Activated CD4-positive, alpha-beta T cell treated with anti-CD3 and anti-CD28 coated beads for 48 hours (primary cell): Measurements from ENCODE around the gene RRAS2.
"Not testable (repeated sequence)": the region's sequence is repeated elsewhere in the genome, so short reads cannot be mapped to it uniquely, and the experiment has no call there.

ENCODE experiments used
- DNase-seq: peaks from one replicate; pipeline ENCODE4 v3.0.0-alpha.2; 2020

Gene RRAS2

DNA sequence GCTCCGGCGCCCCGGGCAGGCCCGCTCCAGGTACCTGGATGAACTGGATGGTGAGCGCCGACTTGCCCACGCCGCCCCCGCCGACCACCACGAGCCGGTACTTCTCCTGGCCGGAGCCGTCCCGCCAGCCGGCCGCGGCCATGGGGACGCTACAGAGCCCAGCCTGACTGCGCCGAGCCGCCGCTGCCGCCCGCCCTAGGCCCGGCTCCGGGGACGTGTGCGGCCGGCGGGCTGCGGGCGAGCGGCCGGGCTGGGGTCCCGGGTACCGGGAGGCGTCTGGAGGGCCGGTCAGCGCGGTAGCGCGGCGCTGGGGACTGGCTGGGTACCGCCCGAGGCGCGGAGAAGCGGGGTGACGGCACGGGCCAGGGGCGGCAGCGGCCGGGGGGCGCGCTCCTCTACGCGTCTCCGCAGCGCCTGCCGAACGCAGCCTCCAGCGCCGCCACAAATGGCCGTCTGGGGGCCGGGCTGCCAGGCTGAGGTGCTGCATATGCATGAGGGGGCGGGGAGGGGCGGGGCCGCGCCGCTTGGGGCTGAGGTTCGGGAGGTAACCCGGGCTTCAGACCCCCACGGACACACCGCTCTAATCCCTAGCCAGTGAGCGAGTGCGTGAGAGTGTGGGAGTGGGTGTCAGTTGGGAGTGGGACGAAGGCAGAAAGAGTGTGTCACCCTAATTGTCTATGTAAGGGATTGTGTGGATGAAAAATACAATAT lies at the start of gene RRAS2:
RRAS2 (minus strand) TSS at position 455 of the 711 bp plus-strand sequence; CDS start at position 142, 313 bp downstream.
- peak; percentile 83 for DNase-seq

DNA sequence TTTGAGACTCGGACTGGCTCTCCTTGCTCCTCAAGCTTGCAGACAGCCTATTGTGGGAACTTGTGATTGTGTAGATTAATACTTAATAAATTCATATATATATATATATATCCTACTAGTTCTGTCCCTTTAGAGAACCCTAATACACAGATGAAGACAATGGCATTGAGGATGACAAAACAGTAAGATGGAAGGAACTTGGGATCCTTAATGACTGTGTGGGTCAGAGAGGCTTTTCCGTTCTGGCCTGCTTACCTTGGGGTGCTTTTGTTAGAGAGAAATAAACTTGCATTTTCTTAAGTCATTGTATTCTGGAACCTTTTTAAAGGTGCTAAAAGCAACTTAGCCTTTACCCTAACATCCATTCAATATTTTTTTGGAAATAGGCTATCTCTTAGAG lies 49.6 kb upstream of the RRAS2 start:
- no peak for DNase-seq

DNA sequence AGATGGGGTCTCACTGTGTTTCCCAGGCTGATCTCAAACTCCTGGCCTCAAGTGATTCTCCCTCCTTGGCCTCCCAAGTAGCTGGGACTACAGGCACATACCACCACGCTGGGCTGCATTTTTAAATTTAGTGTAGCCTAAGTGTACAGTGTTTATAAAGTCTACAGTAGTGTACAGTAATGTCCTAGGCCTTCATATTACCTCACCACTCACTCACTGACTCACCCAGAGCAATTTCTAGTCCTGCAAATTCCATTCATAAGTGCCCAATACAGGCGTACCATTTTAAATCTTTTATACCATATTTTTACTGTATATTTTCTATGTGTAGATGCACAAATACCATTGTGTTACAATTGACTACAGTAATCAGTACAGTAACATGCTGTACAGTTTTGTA lies 47.1 kb upstream of the RRAS2 start:
- DNase-seq: not testable (repeated sequence)

DNA sequence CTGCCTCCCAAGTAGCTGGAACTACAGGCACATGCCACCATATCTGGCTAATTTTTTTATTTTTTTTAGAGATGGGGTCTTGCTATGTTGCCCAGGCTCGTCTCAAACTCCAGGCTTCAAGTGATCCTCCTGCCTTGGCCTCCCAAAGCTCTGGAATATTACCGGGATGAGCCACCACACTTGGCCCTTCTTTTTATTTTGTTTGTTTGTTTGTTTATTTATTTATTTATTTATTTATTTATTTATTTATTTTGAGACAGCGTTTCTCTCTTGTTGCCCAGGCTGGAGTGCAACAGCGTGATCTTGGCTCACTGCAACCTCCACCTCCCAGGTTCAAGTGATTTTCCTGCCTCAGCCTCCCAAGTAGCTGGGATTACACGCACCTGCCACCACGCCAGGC lies 44.5 kb upstream of the RRAS2 start:
- not testable (repeated sequence) for DNase-seq

DNA sequence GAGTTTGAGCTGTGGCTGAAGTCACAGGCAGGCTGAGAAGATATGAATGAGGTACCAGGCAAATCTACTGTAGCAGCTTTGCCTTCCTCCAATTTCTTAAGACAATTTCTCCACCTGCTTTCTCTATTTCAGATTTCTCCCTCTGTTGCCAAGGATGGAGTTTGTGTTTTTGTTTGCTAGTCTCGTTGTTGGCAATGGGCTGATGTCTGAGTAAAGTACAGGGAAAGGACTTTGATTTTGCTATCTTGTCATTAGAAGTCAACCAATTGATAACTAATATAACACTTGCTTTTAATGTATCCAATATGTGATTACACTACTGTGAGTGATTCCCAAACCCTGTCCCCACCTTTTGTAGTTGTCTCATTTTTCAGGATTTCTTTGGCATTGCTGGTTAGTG lies 40.1 kb upstream of the RRAS2 start:
- DNase-seq: no peak

DNA sequence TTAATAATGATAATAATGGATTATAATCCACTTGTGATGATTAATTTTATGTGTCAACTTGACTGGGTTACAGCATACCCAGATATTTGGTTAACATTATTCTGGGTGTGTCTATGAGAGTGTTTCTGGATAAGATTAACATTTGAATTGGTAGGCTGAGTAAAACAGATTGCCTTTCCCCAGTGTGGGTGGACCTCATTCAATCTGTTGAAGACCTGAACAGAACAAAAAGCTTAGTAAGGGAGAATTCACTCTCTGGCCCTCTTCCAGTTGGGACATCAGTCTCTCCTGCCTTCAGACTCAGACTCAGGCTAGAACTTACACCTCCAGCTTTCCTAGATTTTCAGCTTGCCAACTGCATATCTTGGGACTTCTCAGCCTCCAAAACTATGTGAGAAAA lies 37.3 kb upstream of the RRAS2 start:
- DNase-seq: no peak

DNA sequence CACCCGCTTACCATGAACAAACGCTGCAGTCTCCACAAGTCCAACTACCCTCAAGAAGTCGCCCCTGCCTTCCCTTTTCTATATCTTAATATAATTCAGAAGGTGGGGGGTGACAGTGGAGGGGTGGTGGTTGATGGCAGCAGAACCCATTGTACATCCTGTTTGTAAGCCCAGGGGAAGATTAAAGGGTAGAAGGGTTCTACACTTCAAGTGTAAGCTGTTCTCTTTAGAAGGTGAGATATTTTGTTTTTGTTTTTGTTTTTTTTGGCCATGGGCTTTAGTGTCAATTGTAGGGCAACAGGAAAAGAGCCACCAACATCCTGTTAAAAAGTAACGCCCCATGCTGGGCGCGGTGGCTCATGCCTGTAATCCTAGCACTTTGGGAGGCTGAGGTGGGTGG lies 34.9 kb upstream of the RRAS2 start:
- DNase-seq: no peak

DNA sequence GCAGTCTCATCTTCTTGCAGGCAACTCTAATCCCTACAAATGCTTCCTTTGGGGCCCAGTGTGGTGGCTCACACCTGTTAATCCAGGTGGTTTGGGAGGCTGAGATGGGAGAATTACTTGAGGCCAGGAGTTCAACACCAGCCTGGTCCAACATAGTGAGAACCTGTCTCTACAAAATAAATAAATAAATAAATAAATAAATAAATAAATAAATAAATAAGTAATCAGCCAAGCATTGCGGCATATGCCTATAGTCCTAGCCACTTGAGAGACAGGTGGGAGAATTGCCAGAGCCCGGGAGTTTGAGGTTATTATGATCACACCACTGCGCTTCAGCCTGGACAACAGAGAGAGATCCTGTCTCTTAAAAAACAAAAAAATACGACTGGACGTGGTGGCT lies 34.1 kb upstream of the RRAS2 start:
- no peak for DNase-seq

DNA sequence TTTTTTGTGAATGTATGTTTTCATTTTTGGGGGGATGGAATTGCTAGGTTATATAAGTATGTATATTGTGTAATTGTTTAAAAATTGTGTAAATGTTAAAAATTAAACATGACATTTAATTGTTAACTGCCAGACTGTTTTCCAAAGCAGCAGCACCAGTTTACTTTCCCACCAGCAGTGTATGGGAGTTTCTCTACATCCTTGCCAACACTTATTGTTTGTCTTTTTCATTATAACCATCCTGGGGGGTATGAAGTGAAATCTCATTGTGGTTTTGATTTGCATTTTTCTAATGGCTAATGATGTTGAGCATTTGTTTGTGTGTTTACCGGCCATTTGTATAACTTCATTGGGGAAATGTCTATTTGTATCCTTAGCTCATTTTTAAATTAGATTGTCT lies 31.7 kb upstream of the RRAS2 start:
- no peak for DNase-seq

DNA sequence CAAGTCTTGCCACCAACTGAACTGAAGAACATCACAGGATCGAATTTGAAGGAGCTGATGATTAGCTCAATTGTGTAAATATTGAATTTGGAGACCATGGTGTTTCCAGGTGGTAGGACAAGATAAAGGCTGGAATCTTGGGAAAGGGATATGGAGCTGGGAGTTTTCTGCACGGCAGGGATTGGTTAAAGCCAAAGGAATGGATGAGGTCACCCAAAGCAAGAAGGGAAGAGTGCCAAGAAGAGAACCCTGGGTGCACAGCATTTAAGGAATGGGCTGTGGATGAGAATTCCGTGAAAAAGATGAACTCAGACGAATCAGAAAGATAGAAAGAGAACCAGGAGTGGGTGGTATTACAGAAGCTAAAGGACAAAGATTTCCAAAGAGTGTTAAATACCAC lies 29.4 kb upstream of the RRAS2 start:
- no peak for DNase-seq

DNA sequence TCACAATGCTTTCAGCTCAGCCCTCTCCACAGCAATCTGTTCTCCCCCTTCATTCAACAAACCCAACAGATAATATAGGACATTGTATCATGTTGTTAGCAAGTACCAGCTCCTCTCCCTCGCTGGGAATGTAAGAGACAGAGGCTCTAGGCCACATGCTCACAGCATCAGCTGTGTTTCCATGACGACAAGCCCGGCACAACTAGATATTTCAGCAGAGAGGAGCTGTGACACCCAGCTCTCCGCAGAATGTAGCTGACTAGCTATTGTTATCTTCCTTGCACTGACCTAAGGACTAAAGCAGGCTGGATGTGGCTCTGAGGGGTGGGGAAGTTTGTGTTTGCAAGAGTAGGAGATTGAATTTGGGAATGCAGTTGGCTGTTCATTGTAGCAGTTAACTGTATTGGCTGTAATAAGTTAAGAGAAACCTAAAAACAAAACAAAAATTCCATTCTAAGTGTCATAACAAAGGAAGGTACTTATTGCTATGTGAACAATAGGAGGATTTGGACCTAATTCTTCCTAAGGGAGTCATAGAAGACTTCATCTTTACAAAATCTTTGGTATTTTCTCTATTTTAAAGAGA lies 28.0 kb upstream of the RRAS2 start:
- DNase-seq: no peak

DNA sequence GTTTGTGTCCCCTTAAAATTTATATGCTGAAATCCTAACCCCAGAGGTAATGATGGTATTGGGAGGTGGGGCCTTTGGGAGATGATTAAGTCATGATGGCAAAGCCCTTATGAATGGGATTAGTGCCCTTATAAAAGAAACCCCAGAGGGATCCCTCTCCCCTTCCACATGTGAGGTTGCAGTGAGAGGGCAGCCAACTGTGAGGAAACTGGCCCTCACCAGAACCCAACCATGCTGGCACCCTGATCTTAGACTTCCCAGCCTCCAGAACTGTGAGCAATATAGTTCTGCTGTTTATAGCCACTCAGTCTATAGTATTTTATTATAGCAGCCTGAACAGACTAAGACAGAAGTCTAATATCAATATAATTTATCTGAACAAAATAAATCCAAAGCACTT lies 27.1 kb upstream of the RRAS2 start:
- no peak for DNase-seq

DNA sequence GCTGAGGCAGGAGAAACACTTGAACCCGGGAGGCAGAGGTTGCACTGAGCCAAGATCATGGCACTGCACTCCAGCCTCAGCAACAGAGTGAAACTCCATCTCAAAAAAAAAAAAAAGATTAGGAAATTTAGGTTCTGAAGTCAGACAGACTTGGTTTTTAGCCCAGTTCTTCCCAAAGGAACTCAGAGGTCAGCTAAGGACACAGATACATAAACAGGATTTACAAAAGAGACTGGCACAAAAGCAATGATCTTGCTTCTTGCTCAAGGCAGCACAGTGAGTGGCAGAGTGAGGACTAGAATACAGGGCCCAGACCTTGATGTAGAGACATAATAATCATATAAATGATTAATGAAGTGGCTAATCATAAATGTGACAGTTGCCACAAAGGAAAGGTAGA lies 25.4 kb upstream of the RRAS2 start:
- DNase-seq: no peak

DNA sequence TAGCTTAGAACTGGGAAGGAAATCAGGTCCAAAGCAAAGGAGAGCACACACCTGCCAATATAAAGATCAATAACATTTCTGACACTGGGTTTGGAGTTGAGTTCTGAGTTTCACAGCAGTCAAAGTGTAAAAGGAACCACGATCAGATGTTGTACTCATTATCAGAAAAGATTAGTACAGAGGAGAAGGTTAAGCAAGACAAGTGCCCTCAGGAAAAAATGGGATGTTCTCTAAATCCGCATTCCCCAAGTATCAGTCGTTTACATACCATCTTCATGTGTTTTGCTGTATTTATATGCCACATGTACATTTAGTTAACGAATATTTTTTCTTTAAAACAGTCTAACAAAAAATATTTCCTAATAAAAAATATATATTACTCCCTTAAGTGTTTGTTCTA lies 23.0 kb upstream of the RRAS2 start:
- DNase-seq: no peak

DNA sequence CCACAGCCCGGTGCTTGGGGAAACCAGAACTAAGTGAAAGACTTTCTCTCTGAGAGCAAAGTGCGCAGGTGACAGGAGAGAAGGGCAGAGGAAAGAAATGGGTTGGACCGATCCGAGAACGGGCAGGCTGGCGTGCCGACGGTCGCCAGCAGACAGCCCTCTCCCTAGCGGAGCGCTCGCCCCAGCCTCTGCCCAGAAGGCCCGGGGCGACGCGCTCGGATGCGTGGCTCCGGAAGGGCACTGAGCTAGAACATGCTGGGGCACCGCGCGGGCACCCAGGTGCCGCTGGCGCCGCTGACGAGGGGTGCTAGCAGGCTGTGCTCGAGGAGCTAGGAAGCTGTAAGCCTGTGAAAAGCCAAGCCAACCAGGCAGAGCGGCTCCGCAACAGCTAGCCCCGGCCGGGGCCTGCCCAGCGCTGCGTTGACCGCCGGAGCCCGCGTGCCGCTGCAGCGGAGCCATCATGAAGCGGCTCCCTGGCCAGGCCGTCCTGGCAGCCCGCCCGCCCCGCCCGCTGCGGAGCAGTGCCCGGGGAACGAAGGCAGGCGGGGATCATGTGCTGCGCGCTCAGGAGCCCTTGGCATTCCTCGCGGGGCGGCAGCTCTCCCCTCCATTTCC lies 22.1 kb upstream of the RRAS2 start:
- peak; percentile 58 for DNase-seq

DNA sequence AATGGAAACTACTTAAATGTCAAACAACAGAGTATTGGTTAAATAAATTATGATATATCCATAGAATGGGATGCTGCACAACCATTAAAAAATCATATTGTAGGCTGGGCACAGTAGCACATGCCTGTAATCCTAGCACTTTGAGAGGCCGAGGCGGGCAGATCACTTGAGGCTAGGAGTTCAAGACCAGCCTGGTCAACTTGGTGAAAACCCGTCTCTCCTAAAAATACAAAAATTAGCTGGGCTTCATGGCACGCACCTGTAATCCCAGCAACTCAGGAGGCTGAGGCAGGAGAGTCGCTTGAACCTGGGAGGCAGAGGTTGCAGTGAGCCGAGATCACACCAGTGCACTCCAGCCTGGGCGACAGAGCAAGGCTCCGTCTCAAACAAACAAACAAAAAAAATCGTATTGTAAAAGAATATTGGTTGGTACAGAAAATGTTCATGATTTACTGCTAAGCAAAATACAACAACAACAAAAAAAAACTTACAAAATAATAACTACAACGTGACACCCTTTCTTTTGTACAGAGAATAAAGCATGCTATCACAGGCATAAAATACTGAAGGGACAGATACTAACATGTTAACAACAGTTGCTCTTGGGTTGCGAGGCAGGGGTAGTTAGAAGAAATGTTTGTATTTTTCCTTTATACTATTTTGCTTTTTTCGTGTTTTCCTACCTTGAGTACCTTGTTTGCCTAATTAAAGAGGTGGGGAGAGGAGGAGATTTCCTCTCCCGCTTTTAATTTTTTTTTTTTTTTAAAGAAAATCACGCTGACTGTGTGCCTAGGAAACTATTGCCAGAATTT lies 21.3 kb upstream of the RRAS2 start:
- no peak for DNase-seq

DNA sequence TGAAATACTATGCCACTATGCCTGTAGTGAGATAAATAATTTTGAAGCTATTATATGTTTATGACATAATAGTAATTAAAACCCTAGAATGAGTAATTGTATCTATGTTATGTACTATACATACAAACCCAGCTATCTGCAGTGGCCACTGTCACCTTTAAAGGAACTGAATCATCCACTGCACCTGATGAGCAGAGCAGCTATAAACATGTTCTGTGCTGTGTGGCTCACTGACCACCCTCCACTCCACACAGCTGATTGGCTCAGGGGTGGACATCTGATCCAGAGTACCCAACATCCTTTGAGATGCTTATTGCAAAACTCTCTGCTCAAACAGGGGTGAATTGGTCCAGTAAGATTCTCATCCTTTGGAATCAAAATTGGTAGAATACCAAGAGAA lies 19.2 kb upstream of the RRAS2 start:
- no peak for DNase-seq

DNA sequence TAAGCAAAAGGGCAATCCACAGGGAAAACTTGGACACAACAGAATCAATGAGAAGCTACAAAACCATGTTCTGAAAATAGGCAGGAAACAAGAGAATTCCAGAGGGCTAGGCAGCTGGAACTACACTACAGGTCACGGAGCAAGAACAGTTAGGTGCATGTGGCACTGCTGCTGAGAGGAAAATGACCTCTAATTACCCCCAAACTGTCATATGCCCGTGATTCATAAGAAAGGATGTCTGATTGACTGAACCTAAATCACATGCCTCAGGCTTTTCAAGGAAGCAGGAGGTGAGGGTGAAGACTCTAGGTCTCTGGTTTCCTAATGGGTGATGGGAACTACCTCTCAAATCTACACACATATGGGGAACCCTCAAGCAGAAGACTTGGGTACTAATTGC lies 17.9 kb upstream of the RRAS2 start:
- no peak for DNase-seq

DNA sequence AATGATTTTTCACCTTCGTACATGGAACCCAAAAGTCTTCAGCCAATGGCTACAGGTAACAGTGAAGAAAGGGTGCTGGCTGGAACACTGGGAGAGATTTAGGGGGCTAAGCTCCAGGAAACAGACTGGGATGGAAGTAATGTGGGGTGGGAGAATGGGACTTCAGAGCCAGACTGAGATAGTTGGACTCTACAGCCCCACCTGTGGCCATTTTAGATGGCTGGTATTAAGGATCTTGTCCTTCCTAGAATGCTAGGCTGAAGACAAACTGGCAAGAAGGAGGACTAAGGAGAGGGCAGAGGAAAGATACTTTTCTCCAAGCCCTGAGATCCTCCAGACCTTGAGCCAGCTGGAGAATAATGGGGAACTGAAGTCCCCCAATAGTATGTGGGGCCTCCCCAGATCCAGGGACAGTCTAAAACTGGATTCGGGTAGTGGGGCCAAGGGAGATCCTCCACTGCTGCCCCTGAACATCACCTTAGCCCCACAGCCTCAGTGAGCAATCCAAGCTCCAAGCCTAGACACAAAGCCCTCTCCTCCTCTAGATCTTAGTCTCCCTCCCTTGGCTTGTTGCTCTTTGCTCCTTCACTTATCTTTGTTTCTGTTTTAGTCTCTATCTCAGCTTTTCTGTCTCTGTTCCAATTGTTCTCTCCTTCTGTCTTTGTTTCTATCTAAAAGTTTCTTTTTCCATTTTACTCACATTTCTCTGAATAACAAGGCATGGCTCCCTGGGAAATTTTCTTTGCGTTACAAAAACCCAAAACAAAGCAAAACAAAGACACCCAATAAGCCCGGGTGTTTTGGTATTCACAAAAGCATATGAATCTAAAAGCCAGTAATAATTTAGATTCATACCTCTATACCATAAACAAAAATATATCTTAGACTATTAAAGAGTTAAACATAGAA lies 16.2 kb upstream of the RRAS2 start:
- DNase-seq: no peak

DNA sequence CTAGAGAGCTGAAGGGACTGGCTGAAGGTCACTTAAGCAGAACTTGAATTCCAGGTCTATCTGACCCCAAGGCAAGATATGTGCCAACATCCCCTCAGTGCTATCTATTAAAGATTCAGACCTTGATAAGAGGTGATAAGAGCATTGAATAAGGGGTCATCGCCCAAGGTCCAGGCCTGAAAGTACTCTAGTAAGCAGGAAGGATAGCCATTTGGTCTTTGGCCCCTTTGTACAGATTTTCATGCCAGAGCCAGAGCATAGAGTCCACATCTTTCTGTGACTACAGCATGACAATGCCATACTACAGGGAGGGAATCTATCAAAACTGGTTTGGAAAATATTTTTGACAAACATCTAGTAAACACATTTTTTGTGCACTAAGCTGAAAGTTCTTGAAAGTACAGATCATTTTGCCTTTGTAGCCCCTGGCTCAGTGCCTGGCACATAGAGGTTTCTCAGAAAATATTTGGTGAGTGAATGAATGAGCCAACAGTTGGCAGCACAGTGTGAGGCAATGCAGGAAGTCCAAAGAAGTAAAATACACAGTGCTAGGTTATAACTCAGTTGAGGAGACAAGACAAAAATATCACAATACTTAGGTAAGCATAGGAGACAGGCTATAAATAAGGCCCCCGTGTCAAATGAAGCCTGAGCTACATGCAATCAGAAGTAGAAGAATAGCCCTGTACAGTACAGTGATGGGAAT lies 15.1 kb upstream of the RRAS2 start:
- no peak for DNase-seq

DNA sequence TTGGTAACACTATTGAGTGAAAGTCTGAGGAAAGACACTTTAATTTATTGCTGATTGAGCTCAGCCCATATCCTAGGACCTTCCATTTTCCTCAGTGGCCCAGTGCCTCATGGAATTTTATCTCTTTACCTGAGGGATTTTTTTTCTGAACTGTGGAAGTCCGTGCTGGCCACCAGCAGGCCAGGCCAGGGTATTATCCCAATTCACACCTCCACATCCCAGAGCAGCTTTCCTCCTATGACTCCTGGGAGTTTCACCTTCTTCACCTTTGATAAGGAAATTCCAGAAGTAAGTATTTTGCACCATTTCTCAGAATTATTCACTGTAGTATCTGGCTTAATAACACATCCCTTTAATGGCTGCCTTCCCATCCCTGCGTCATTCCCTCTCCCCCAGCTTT lies 13.0 kb upstream of the RRAS2 start:
- DNase-seq: no peak

DNA sequence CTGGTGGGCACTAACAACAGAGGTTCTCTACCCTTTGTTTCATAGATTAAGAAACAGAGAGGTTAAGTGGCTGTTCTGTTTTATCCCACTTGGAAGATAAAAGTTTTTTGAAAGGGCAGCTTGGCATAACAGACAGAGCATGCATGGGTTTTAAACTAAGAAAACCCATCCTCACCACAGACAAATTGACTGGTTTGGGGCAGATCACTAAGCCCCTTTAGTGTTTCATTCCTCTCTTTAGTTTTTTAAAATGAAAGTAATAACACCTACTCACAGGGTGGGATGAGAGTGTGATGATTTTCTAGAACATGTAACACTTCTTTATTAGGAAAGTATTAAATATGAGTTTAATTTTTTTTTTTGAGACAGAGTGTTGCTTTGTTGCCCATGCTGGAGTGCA lies 12.3 kb upstream of the RRAS2 start:
- no peak for DNase-seq
